ENCODE results near the gene LRRC1.

LRRC1 gene

DNA sequence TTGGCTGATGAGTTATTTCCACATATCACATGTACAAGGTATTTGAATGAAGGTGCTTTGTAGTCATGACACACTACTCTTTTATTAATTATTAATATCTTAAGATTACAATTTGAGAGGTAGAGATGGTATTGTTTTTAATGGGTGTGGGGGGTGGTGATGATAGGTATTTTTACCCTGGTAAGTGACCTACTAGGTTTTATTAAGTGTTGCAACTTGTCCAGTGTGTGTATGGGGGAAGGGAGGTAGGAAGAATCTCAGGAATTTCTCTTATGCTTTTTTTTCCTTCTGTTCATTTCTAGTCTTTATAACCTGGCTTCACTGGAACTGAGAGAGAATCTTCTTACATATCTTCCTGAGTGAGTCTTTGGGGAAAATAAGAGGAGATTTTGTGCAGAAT lies 101.4 kb downstream of the LRRC1 start:
- CTCF ChIA-PET, result interaction anchor here (0.7 kb wide), 1 partner anchor 12 kb away, joined by 3 read pairs; no protein-coding TSS in a partner anchor
- TF ChIP-seq, protein P1, sequence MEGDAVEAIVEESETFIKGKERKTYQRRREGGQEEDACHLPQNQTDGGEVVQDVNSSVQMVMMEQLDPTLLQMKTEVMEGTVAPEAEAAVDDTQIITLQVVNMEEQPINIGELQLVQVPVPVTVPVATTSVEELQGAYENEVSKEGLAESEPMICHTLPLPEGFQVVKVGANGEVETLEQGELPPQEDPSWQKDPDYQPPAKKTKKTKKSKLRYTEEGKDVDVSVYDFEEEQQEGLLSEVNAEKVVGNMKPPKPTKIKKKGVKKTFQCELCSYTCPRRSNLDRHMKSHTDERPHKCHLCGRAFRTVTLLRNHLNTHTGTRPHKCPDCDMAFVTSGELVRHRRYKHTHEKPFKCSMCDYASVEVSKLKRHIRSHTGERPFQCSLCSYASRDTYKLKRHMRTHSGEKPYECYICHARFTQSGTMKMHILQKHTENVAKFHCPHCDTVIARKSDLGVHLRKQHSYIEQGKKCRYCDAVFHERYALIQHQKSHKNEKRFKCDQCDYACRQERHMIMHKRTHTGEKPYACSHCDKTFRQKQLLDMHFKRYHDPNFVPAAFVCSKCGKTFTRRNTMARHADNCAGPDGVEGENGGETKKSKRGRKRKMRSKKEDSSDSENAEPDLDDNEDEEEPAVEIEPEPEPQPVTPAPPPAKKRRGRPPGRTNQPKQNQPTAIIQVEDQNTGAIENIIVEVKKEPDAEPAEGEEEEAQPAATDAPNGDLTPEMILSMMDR (conservative IDR thresholded peaks at IDR 0.05; ENCODE audit: low read depth), result no peak
- H3K27ac ChIP-seq, result no peak overlapping the region
- peak; percentile 5 for DNase-seq (ENCODE audit: low spot score)
- POLR2A ChIA-PET (ENCODE audit: low non-redundant PET), result no interaction called here

GRCh38 chr6:53898026-53898795 lies 103.4 kb downstream of the LRRC1 start:
- H3K27ac ChIP-seq, result no peak overlapping the region
- ChIA-PET POLR2A (ENCODE audit: low non-redundant PET) (no interaction called here), CTCF (no interaction called here)

GRCh38 chr6:53899512-53899911 lies 104.7 kb downstream of the LRRC1 start:
- no peak overlapping the region for H3K27ac ChIP-seq
- ChIA-PET CTCF (interaction anchor here (1.0 kb wide), 1 partner anchor 105 kb away, joined by 3 read pairs; the partner anchor contains the start of gene LRRC1), POLR2A (ENCODE audit: low non-redundant PET) (no interaction called here)
- TF ChIP-seq, protein P1 (conservative IDR thresholded peaks at IDR 0.05; ENCODE audit: low read depth), result no peak
- no peak for DNase-seq (ENCODE audit: low spot score)

More at GRCh38 chr6:53898026-53898795, 103.4 kb downstream of the LRRC1 start:
- DNase-seq (ENCODE audit: low spot score), result no peak
- TF ChIP-seq, protein P1 (conservative IDR thresholded peaks at IDR 0.05; ENCODE audit: low read depth), result no peak

- CTCF ChIA-PET, result no interaction called here
Measured at GRCh38 chr6:53903357-53903756, 108.6 kb downstream of the LRRC1 start.

DNA sequence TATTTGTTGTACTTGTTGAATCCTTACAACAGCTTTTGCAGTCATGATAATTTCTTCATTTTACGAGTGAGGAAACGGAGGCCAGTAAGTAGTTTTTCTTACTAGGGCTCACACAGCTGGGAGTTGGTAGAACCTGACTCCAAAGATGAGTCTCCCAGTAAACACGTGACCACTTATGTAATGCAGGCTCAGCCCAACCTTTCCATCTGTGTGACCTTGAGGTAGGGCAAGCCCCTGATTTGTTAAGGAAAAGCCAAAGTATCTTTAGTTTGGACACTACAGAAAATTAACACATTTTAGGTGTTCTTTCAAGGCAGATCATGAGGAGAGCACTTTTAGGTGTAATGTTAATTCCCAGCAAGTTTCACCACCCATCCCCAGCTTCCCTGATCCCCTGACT lies 111.3 kb downstream of the LRRC1 start:
- no peak overlapping the region for H3K27ac ChIP-seq
- CTCF ChIA-PET, result interaction anchor here (1.4 kb wide), 1 partner anchor 13 kb away, joined by 4 read pairs; no protein-coding TSS in a partner anchor
- TF ChIP-seq, protein P1 (conservative IDR thresholded peaks at IDR 0.05; ENCODE audit: low read depth), result no peak
- POLR2A ChIA-PET (ENCODE audit: low non-redundant PET), result no interaction called here
- no peak for DNase-seq (ENCODE audit: low spot score)

More at GRCh38 chr6:53903357-53903756, 108.6 kb downstream of the LRRC1 start:
- TF ChIP-seq, protein P1 (conservative IDR thresholded peaks at IDR 0.05; ENCODE audit: low read depth), result no peak
- POLR2A ChIA-PET (ENCODE audit: low non-redundant PET), result no interaction called here
- no peak overlapping the region for H3K27ac ChIP-seq
- no peak for DNase-seq (ENCODE audit: low spot score)

DNA sequence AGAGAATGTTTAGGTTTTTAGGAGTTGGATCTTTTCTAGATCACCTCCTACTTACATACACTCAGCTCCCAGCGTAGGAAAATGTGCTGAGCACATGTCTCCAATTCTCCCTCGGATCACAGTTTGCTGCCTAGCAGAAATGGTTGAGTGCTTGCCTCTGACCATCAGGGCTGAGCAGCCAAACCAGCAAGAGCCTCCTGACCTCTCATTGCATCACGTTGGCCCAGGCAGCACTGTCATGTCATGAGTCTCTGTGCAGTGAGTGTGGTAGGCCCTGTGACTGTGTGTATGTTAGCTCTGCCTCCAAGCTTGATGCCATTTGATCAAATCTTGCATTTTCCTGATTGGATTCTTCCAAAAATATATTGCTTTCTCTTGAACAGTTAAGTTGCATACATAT lies 112.0 kb downstream of the LRRC1 start:
- TF ChIP-seq, protein P1 (conservative IDR thresholded peaks at IDR 0.05; ENCODE audit: low read depth), result no peak
- POLR2A ChIA-PET (ENCODE audit: low non-redundant PET), result no interaction called here

More for the DNA sequence above, 112.0 kb downstream of the LRRC1 start:
- CTCF ChIA-PET, result interaction anchor here (0.7 kb wide), 1 partner anchor 888 kb away, joined by 4 read pairs; no protein-coding TSS in a partner anchor
- no peak for DNase-seq (ENCODE audit: low spot score)
- no peak overlapping the region for H3K27ac ChIP-seq
